Dedifferentiated amniotic fluid mesenchymal stem cell (primary cell): ENCODE data around the gene LRP2BP.
"Not testable (repeated sequence)": the region's sequence is repeated elsewhere in the genome, so short reads cannot be mapped to it uniquely, and the experiment has no call there.

ENCODE experiments used
- DNase-seq: peaks from one replicate; pipeline ENCODE4 v3.0.0-alpha.2; 2016; ENCODE audit errors: extremely low spot score

The LRP2BP gene

DNA sequence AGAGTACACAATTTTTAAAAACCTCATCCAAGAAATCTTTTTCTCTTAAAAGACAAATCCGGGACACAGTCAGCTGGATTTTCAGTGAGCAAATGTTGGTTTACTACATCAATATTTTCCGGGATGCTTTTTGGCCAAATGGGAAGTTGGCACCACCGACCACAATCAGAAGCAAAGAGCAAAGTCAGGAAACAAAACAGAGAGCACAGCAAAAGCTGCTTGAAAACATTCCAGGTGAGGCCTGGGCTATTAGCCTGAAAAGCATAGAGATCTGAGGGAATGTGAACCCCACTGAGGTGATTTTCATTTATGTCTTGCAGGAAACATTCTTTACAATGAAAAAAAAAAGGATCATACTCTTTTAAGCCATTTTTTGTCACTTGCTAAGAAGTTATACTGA, 33.9 kb downstream of the LRP2BP start:
- DNase-seq, result no peak

- no peak for DNase-seq
Measured at GRCh38 chr4:185359767-185360446, 35.8 kb downstream of the LRP2BP start.

GRCh38 chr4:185358959-185359358, 36.8 kb downstream of the LRP2BP start:
- peak; percentile 17 for DNase-seq

GRCh38 chr4:185358514-185358913, 37.2 kb downstream of the LRP2BP start:
- DNase-seq, result peak; percentile 43

GRCh38 chr4:185357733-185358440, 37.8 kb downstream of the LRP2BP start:
- DNase-seq, result no peak

- no peak for DNase-seq
Measured at GRCh38 chr4:185357211-185357610, 38.5 kb downstream of the LRP2BP start.

DNA sequence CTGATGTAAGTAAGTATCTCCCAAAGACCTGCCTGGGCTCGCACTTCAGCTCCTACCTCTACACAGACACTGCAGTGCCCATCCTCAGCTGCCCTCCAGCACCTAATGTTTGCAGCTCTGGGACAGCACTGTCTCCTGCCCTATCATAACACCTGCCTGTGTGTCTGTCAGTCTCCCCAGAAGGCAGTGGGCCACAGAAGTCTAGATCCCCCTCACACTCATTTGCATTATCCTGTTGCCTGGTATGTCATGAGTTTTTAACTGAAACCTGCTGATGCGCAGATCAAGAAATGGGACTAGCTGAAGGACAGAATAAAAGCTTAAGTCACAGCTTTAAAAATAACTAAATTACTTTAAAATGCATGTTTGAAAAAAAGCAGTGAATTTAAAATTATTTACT, 43.0 kb downstream of the LRP2BP start:
- DNase-seq, result no peak

- DNase-seq, result no peak
Measured at GRCh38 chr4:185352202-185352601, 43.5 kb downstream of the LRP2BP start.

DNA sequence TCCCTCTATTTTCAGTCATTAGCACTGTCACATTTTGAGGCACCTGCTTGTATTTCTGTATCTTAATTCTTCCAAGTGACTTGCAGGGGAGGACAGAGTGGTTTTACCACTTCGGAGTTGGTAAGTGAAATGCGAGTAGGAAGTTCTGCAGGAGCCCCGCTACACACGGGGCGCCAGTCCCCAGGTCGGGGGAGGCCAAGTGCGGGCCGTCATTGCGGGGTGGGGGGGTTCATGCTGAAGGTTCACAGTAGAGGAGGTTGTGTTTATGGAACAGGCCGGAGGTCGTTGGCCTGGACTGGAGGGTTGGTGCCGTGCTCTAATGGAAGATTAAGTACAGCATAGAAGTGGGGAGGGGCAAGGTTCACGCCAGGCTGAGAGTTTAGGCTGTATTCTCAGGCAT, 44.0 kb downstream of the LRP2BP start:
- no peak for DNase-seq

- no peak for DNase-seq
Measured at GRCh38 chr4:185346975-185347601, 48.6 kb downstream of the LRP2BP start.

DNA sequence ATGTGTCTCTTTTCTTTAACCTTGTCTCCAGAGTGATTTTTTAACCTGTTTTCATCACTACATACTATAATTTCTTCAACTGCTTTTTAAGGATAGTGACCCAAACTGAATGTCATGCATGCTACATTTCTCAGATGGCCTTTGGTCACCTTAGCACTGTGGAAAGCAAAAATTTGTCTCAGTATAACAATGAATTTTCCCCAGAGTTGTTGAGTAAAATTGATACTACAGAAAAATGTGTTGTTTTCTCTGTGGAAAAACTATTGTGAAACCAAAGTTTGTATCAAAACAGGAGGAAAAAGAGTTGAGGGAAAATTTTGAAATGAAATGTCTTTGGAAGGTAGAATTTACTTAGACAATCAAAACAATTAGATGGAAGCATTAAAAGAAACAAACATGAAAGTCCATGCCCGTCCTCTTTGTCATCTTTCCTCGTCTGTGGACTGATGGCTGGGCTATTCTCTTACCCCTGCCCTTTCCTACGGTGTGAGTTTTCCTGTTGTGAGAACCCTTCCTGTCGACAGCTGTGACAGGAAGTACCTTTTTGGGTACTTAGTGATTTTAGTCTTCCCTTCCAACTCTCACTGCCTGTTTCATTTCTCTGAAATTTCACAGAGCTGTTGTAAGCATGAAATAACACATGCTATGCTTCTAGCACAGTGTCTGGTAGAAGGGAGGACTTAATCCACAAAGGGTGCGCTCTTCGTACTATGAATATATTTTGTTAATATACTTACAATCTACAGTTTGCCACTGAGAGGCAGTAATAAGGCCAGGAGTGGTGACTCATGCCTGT, 50.8 kb downstream of the LRP2BP start:
- DNase-seq, result no peak

GRCh38 chr4:185343726-185344581, 51.8 kb downstream of the LRP2BP start:
- DNase-seq, result no peak

DNA sequence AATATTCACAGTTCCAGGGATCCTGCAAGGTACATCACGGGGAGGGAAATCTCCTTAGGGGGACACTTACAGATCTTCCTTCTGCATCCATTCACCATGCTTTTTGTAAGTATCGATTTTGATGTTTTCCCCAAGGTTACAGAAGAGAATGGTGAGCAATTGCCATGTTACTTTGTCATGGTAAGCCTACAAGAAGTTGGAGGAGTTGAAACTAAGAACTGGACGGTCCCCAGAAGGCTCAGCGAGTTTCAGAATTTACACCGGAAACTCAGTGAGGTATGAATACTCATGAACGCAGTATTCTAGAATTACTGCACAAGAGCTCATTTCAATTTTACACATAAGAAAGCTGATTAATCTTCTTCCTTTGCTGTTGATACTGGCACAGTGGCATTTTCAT, 53.9 kb downstream of the LRP2BP start:
- no peak for DNase-seq

- no peak for DNase-seq
Measured at GRCh38 chr4:185341377-185341776, 54.3 kb downstream of the LRP2BP start.

DNA sequence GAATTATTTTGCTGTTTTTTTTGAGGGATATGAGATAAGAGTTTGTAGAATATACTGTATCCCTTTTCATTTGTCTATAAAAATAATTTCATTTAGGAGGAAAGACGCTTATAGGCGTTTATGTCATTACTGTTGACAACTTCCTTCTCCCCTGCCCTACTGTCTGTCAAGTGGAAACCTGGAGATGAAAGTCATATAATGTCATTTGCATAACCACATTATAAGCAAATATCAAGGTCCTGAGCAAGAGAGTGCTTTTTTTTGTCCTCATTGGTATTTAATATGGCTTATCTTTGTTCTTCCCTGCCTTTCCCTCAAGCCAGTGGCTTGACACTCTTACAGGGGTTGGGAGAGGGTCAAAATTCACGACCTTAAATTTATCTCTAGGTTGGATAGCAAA, 55.8 kb downstream of the LRP2BP start:
- no peak for DNase-seq

GRCh38 chr4:185335579-185335978, 60.1 kb downstream of the LRP2BP start:
- no peak for DNase-seq

GRCh38 chr4:185334326-185334725, 61.4 kb downstream of the LRP2BP start:
- DNase-seq, result no peak

DNA sequence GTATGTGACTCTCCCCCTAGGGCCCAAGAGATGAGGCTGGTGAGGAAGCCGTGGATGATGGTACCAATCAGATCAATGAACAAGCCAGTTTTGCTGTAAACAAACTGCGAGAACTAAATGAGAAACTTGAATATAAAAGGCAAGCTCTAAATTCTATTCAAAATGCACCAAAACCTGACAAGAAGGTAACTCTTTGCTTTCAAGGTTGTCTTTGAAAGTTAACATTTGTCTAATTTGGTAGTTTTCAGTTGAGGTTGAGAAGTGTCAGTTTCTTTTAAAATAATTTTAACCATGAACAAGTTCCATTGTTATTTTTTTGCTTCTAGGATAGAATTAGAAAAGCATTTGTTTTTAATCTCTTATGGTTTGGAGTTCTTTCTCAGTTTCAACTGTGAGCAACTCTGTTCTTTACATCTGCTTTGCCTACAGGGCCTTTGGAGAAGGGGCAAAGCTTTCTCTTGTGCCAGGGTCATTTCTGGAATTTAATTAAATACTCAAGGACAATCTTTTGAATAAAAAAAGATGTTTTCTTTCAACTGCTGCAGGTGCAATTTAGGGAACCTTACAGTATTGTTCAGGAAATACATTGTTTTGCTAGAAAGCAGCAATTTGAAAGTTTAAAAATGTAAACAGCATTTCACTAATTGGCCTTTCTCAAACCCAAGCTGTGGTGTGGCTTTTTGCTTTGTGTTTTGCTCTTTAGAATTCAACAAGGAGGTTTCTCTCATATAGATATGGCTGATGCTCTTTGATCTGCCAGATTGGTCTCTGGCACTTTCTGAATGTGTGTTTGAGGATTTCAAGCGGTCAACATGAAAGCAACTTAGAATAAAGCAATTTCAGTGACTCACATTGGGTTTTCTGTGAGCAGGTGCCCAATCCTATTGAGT, 62.9 kb downstream of the LRP2BP start:
- no peak for DNase-seq

DNA sequence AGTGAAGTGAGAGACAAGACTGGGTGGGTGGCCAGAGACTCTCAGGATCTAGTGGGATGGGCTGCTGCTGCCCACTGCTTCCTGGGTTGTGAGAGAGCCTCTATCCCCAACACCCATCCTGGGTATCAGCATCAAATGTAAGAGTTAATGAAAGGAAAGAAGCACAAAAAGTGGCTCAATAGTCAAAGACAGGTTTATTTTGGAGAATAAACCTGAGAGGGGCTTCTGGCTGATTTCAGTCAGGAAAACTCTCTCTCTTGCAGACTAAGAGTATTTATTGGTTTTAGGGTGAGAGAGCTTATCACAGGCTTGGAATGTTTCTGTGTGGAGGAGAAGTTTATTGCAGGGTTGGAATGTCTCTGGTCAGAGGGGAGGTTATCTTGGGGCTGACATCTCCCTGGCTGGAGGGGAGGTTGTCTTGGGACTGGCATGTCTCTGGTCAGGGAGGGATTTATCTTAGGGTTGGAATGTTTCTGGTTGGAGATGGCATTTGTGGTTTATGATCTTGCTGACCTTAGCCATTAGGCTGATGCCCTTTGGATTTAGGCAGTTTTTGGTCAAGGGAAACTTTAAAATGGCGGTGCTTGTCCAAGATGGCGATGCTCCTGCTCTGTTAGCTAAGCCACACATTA, 65.7 kb downstream of the LRP2BP start:
- not testable (repeated sequence) for DNase-seq

DNA sequence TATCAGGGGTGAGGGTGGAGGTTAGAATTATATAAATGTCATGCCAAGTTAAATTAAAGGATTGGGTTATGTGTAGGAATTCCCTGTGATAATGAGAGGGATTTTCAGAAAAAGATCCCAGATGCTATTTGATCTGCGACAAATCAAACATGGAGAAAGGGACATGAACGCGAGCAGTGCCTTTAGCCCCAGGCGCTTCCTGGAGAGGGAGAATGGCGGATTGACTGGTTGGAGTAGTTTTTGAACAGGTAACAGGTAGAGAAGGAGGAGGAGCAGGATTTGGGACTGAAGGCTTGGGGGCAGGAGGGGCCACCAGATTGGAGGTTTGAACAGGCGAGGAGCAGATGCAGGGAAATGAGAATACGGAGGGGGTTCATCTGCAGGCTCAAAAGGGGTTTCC, 67.1 kb downstream of the LRP2BP start:
- no peak for DNase-seq
